HG03460 (cell line): ENCODE measurements around the gene TENM3.

Experiments used
- ATAC-seq: cut with Tn5 transposase; IDR thresholded peaks from one replicate; pipeline ENCODE4 v1.9.1; 2021; ENCODE audit not compliant: unreplicated experiment

Gene TENM3

GRCh38 chr4:182716192-182716591 lies 473.0 kb downstream of the TENM3 start:
- ATAC-seq, result no peak

- peak; percentile 59 for ATAC-seq
Observed at GRCh38 chr4:182717788-182718583, 474.8 kb downstream of the TENM3 start.

DNA sequence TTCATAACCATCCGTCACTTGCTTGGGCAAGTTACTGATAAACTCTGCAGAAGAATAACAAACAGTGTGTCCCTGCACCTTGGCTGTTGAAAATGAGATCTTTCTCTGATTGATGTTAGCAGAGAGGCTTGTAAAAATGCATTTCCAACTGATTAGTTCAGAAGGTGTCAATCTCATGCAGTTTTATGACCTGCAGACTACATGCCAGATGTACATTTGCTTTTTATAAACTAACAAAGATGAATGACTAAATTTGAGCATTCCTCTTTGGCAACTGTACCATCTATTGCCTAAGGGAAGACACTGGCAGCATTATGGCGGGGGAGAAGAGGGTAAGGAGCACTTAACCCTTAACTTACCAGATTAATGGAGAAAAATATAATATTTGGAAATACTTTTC lies 481.2 kb downstream of the TENM3 start:
- ATAC-seq, result no peak

DNA sequence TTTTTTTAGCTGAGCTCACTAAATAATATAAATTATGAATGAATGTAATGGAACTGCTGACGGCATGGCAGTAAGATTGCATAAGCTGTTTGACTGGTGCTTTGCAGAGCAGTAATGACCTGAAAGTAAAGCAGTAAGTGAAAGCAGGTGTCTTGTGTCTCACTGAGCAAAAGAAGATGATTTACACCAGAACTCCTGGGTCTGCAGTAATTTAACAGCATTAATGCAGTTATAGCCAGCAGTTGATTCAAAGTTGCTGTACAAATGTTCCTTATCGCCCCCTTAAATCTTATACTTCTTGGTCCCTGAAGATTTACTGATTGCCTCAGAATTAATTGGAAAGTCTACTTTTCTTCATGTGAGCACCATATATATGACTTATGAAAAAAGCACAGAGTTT lies 486.3 kb downstream of the TENM3 start:
- ATAC-seq, result no peak

- ATAC-seq, result no peak
Observed at GRCh38 chr4:182730791-182731190, 487.6 kb downstream of the TENM3 start.

DNA sequence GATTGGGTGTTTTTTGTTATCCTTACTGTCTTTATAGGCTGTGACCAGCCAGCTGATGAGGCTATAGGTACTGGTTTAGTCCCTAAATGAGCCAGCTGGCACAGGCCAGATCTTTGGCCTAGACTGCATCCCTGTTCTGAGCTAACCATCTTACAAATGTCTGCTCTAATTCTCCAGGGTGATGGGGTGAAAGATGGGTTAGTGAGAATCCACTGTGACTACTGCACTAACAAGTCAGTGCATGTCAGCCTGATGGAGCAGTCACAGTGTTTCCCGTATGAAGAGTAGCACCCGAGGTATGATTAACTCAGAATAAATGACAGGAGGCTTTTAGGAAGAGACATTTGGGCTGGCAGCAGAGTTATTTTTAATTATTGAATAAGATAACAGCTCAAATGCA lies 493.0 kb downstream of the TENM3 start:
- ATAC-seq, result no peak

GRCh38 chr4:182738283-182739047 lies 495.3 kb downstream of the TENM3 start:
- ATAC-seq, result no peak

DNA sequence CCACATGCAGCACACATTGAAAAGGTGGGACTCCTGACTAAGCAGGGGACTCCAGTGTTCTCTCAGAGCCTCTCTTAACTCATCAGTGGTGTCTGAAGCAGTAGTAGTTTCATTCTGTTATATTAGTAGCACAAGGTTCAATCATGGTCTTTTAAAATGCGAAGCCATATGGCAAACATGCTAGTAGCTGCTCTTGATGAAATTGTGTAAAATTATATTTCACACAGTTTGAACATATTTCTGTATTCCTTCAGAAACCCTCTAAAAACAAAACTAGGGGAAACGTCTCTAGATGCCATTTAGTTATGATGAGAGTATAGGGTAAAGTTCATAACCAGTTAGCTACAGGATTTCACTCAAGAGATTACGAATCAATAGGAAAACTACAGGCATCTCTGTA lies 497.1 kb downstream of the TENM3 start:
- ATAC-seq, result no peak

DNA sequence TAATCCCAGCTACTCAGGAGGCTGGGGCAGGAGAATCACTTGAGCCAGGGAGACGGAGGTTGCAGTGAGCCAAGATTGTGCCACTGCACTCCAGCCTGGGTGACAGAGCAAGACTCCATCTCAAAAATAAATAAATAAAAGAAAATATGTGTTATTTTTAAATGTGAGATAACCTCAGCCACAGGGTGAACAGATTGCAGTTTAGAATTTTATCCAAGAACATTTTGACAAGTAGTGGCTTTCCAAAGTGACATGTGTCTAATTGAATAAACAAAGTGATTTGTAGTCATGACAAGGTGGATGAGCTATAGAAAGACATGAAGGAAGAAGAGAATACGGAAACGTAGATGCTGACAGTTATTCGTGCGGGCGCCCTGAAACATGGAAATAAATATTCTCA lies 497.9 kb downstream of the TENM3 start:
- ATAC-seq, result no peak

GRCh38 chr4:182741914-182742313 lies 498.7 kb downstream of the TENM3 start:
- ATAC-seq, result no peak

DNA sequence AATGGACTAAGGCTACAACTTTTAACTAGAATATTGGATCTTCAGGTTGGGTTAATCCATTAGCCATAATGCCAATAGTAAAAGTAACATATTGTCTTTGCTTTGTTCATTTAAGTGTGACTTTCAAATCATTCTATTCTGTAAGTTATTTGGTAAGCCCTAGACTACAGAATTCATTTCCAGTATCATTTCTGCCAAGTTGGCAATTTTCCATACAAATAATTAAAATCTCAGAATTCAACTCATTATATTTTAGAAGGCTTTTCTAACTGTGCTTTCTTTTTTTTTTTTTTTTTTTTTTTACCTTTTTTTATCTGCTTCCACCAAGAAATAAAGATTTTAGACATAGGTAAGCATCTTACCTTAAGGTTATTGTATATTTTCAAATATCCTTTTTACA lies 500.6 kb downstream of the TENM3 start:
- no peak for ATAC-seq

DNA sequence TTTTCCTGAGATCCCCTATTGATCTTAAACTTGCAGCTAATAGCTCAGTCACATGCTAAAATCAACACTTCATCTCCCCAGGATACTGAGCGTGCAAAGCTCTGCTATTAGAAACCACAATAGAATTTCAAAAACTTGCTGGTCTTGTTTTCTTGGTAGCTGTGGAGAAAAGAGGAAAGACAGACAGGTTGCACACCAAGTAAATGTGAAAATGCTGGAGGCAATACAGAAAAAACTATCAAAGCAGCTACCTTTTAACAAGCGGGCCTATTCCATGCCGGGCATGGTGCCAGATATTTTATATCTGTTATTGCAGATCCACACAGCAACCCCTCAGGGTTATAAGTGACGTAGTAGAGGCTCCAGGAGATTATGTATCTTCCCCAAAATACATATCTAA lies 502.0 kb downstream of the TENM3 start:
- ATAC-seq, result no peak

GRCh38 chr4:182746876-182747275 lies 503.7 kb downstream of the TENM3 start:
- no peak for ATAC-seq

DNA sequence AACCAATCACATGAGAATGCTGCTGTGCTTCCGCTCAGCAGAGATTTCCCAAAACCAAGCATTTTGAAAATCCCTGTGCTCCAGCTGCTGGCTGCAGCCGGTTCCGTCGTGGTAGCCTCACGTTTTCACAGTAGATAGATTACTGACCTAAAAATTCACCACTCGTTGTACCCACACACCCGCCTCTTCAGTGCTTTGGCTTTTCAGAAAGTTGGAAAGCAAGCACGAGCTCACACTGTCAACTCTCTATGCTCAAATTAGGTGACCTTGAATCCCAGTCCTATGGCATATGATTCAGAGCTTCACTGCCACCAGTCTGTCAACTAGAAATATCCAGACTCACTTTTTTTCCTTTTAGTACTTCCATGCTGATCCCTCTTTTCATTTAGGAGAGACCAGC lies 505.1 kb downstream of the TENM3 start:
- no peak for ATAC-seq

DNA sequence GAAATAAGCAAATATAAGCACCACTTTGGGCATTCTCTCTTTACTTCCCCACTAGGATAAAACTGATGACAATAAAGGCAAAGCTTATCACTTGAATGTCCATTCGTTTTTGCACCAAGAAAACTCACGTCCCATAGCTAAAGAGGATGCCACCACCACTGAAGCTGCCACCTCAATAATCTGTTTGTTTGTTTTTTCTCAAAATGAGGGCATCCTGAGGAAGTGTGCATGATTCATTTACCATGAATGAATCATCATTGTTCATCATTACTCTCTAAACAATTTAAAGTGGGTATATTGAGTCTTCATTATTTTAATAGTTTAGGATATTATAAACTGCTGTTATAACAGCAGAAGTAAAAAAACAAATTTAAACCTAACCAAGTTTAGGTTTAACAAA lies 505.7 kb downstream of the TENM3 start:
- no peak for ATAC-seq

DNA sequence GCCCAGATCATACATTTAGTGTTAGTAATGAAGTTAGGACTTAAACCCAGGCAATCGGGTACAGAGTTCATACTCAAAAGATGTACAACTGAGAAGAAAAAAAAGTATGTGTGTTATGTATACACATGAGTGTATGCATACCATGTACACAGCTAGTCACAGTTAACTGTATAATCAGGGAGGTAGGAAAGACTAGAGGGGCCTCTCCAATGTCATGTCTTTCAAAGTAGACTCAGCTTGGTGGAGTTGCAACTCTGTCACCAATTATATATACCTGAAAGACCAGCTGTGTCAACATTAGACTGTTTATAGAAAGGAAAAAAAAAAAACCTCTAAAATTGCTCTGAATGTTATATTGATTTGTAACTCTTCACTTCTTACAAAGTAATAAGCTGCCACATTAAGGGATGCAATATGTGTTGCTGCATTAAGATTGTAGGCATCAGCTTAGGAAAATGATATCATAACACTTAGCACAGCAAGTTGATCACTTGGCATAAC lies 506.5 kb downstream of the TENM3 start:
- no peak for ATAC-seq

DNA sequence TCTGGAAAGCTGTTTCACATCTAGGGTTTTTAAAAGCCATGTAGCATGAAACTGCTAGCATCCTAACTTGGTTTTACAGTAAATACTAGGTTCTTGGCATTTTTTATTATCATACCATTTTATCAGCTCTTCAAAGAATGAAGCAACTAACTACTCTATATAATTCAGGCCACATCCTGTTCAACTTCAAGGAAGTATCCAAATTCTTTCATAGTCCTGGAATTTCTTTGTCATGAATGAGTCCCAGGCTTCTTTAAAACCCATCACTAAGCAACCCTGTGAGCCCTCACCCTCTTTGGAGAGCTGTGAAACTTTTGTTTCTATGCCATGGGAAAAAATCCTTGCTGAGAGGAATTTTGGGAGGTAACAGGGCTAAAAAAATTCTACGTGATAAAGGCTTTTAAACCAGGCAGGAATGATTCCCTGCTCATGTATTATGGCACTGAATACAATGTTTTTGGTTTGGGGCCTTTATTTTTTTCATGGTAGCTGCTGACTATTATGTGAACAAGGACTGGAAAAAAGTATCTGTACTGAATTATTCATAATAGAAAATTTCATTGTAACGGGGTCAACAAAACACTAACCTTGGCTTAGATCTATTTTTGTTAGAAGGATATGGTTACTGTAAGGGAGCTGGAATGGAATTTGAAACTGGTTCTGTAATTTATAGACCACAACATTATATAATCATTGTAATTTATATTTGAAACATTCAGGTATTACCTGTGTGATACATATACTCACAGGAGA lies 509.1 kb downstream of the TENM3 start:
- no peak for ATAC-seq

- ATAC-seq, result no peak
Observed at GRCh38 chr4:182754895-182755294, 511.7 kb downstream of the TENM3 start.

DNA sequence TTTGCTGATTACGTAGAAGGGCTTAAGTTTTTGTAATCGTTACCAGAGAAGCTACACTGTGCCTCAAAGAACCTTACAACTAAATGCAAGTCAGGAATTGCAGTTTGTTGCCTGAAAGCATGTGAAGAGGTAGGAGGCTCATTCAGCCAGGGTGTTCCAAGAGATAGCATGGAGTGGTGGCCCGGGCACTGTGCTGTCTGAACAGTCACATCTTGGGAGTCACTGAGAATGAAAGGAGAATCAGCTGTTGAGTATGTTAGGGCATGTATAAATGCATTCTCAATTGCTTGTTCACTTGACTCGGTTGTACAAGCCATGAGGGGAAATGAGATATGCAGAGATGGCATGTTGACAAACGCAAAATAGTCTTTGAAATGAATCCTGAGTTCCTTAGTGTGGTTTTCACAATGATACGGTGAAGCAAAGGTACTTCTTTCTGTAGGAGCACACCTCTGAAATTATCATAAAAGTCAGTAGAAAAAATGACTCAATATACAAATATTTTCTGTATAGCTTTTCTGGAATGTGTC lies 513.0 kb downstream of the TENM3 start:
- no peak for ATAC-seq

GRCh38 chr4:182758273-182758672 lies 515.1 kb downstream of the TENM3 start:
- ATAC-seq, result no peak

DNA sequence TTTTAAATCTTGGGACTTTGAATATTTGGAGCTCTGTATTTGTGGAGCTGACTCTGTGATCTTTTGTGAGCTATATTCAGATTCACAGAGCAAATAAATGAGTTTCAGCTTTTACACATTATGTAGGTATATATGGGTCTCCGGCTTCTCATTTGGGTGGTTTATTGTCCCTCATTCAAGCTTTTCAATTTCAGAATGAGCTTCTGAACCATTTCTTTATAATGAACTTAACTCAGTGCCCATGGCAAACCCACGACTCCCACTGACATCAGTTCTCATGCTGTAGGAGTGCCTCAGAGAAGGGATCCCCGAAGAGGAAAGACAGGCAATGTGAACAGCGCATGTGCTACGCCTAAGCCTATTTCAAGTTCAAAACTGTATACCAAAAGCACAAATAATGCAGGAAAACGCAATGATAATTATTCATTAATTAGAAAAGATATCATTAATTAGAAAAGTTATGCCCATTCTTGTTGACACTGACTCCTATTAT lies 517.4 kb downstream of the TENM3 start:
- no peak for ATAC-seq
